Panc1 (cell line): ENCODE results near the gene LRP3. TPM values are rescaled to one million over a fixed set of nuclear protein-coding genes. Genes with fewer than 3 reads are reported as not detected.

Experiments used
- ATAC-seq: fragments of 200-7000 bp; cut with Tn5 transposase; 2 replicates; pipeline ENCODE4 v1.9.1; 2020; ENCODE audit warnings: mild to moderate bottlenecking, moderate library complexity
- BruUV-seq: library from RNA; stranded (reverse); fragments of 400-500 nt; replicated peaks from 2 replicates; lab custom pipeline; 2021; lab: Mats Ljungman, UMichigan
- CTCF ChIA-PET: fragments of 300-600 bp; sonication (Branson Sonifier 250); formaldehyde crosslinking; loops from one replicate; lab custom pipeline; 2022; ENCODE audit warnings: antibody characterized with exemption; lab: Charles Lee
- POLR2A ChIA-PET: fragments of 300-600 bp; sonication (Branson Sonifier 250); formaldehyde crosslinking; loops from one replicate; lab custom pipeline; 2022; ENCODE audit warnings: antibody characterized with exemption; lab: Charles Lee
- DNase-seq: peaks from one replicate; pipeline ENCODE4 v3.0.0-alpha.2; 2010; ENCODE audit warnings: low read depth, low spot score
- H3K27ac ChIP-seq: 2 replicates; pipeline ENCODE4 v1.5.1; 2011; ENCODE audit warnings: mild to moderate bottlenecking, low read length, inconsistent platforms
- H3K27me3 ChIP-seq: fragments of 200-500 bp; sonication (Bioruptor generic); 2 replicates; pipeline ENCODE4 v1.6.0; 2014; ENCODE audit warnings: low read length, inconsistent platforms; ENCODE audit not compliant: control insufficient read depth, insufficient read depth
- H3K36me3 ChIP-seq: fragments of 200-500 bp; sonication (Bioruptor generic); 2 replicates; pipeline ENCODE4 v1.5.1; 2014; ENCODE audit warnings: inconsistent platforms, mild to moderate bottlenecking, low read length, moderate library complexity; ENCODE audit not compliant: control insufficient read depth, insufficient read depth
- H3K4me1 ChIP-seq: 2 replicates; pipeline ENCODE4 v1.5.1; 2011; ENCODE audit warnings: inconsistent platforms, mild to moderate bottlenecking, low read length, moderate library complexity; ENCODE audit not compliant: control insufficient read depth, insufficient read depth
- H3K4me3 ChIP-seq, 2 experiments: 2 replicates each; pipeline ENCODE4 v1.5.1; 2011 to 2012; ENCODE audit warnings: low read depth in 2 of 2, low read length in 2 of 2, mild to moderate bottlenecking in 2 of 2, inconsistent platforms in 1 of 2, moderate library complexity in 1 of 2
- H3K9me3 ChIP-seq: fragments of 200-500 bp; sonication (Bioruptor generic); 2 replicates; pipeline ENCODE4 v1.5.1; 2014; ENCODE audit warnings: low read depth, mild to moderate bottlenecking, inconsistent platforms, low read length, moderate library complexity; ENCODE audit not compliant: control insufficient read depth, insufficient read depth
- POLR2AphosphoS5 ChIP-seq: IDR thresholded peaks from 2 replicates; pipeline ENCODE4 v1.6.1; 2012; ENCODE audit warnings: mild to moderate bottlenecking, low read depth, low read length, moderate library complexity
- SIN3A ChIP-seq: IDR thresholded peaks from 2 replicates; pipeline ENCODE4 v1.6.1; 2012; ENCODE audit warnings: low read depth, mild to moderate bottlenecking, low read length, moderate library complexity, borderline replicate concordance; ENCODE audit not compliant: insufficient read depth
- TCF7L2 ChIP-seq: IDR thresholded peaks from 2 replicates; pipeline ENCODE4 v1.6.1; 2011; ENCODE audit warnings: mild to moderate bottlenecking, low read depth, low read length, inconsistent platforms
- in situ Hi-C: cut with HindIII; loops from 2 replicates; pipeline ENCODE4 v1.10.0; 2016; ENCODE audit warnings: low sequenced_read_pairs, low pct_unique_long_range_greater_than_20kb
- intact Hi-C: fragments of 100-400 bp; cut with micrococcal nuclease; formaldehyde crosslinking; loops from one replicate; pipeline ENCODE4 v1.10.0; 2022; ENCODE audit not compliant: unreplicated experiment
- total RNA-seq: library from RNA; stranded (reverse); gene quantifications from one replicate; pipeline ENCODE4 v1.2.1, GENCODE V29; 2021; ENCODE audit not compliant: unreplicated experiment
- TF ChIP-seq, protein P1 (sequence below): fragments of 450-650 bp; IDR thresholded peaks from 2 replicates; pipeline ENCODE4 v1.5.1; 2017; ENCODE audit warnings: mild to moderate bottlenecking
- TF ChIP-seq, protein P2 (sequence below), 2 experiments: IDR thresholded peaks; 2 replicates each; pipeline ENCODE4 v1.6.1; 2011 to 2012; ENCODE audit warnings: low read depth in 2 of 2, control low read depth in 1 of 2, low read length in 1 of 2, mild to moderate bottlenecking in 1 of 2, moderate library complexity in 1 of 2; ENCODE audit not compliant: insufficient read depth in 1 of 2

Gene LRP3
- total RNA-seq, 1 experiment from 2014 or later: 28.6 TPM

DNA sequence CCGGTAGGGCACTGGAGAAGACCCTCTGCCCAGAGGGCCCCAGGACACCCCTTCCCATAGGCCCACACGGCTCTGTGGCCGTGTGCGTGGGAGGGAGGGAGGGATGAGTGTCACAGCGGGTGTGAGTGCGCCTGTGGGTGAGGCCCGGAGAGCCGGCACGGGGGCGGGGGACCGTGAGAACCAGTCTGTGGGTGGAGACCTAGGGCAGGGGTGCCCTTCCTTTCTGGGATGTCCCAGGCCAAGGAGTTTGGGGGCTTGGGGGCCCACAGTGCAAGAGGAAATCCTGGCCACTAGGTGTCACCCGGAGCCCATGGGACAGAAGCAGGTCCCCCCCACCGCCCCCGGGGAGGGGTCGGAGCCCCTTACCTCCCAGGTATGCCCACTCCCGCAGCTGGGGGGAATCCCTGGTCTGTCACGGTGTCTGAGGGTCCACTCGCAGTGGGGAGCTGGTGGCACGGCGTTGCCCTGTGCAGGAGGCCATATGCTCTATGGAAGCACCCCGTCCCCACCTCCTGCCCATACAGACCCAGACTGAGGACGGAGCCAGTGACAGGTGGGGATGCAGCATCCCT is 47.5 kb downstream of the LRP3 start:
- Histone ChIP-seq H3K27me3 (no peaks in the 10 kb centered on the region), H3K36me3 (no peaks in the 10 kb centered on the region), H3K9me3 (no peaks in the 10 kb centered on the region), H3K4me3 (no peak overlapping the region), H3K4me1 (no peaks in the 10 kb centered on the region; the same call in 1 of the 2 replicates), H3K27ac (no peak overlapping the region)
- no TSS peak for BruUV-seq
- in situ Hi-C loops (no loop called here), intact Hi-C loops (loop anchor here (2.0 kb wide), 1 partner anchor 165 kb away; no protein-coding TSS in a partner anchor)
- TF ChIP-seq, protein P1, sequence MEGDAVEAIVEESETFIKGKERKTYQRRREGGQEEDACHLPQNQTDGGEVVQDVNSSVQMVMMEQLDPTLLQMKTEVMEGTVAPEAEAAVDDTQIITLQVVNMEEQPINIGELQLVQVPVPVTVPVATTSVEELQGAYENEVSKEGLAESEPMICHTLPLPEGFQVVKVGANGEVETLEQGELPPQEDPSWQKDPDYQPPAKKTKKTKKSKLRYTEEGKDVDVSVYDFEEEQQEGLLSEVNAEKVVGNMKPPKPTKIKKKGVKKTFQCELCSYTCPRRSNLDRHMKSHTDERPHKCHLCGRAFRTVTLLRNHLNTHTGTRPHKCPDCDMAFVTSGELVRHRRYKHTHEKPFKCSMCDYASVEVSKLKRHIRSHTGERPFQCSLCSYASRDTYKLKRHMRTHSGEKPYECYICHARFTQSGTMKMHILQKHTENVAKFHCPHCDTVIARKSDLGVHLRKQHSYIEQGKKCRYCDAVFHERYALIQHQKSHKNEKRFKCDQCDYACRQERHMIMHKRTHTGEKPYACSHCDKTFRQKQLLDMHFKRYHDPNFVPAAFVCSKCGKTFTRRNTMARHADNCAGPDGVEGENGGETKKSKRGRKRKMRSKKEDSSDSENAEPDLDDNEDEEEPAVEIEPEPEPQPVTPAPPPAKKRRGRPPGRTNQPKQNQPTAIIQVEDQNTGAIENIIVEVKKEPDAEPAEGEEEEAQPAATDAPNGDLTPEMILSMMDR: peak; percentile 97
- no peak for TF ChIP-seq TCF7L2
- TF ChIP-seq, protein P2, sequence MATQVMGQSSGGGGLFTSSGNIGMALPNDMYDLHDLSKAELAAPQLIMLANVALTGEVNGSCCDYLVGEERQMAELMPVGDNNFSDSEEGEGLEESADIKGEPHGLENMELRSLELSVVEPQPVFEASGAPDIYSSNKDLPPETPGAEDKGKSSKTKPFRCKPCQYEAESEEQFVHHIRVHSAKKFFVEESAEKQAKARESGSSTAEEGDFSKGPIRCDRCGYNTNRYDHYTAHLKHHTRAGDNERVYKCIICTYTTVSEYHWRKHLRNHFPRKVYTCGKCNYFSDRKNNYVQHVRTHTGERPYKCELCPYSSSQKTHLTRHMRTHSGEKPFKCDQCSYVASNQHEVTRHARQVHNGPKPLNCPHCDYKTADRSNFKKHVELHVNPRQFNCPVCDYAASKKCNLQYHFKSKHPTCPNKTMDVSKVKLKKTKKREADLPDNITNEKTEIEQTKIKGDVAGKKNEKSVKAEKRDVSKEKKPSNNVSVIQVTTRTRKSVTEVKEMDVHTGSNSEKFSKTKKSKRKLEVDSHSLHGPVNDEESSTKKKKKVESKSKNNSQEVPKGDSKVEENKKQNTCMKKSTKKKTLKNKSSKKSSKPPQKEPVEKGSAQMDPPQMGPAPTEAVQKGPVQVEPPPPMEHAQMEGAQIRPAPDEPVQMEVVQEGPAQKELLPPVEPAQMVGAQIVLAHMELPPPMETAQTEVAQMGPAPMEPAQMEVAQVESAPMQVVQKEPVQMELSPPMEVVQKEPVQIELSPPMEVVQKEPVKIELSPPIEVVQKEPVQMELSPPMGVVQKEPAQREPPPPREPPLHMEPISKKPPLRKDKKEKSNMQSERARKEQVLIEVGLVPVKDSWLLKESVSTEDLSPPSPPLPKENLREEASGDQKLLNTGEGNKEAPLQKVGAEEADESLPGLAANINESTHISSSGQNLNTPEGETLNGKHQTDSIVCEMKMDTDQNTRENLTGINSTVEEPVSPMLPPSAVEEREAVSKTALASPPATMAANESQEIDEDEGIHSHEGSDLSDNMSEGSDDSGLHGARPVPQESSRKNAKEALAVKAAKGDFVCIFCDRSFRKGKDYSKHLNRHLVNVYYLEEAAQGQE (IDR thresholded peaks at IDR 0.05; ENCODE audit: insufficient read depth in 1 of 2, low read depth in 2 of 2, low read length in 1 of 2): no peak
- peak; percentile 56 for ATAC-seq
- POLR2A ChIA-PET: interaction anchor here (0.6 kb wide), 1 partner anchor 83 kb away, joined by 5 read pairs; no protein-coding TSS in a partner anchor
- CTCF ChIA-PET: interaction anchor here (0.6 to 1.8 kb wide), 11 partner anchors 128 to 895 kb away, joined by 3 to 17 read pairs (median 4); no protein-coding TSS in a partner anchor
- no peak for DNase-seq

DNA sequence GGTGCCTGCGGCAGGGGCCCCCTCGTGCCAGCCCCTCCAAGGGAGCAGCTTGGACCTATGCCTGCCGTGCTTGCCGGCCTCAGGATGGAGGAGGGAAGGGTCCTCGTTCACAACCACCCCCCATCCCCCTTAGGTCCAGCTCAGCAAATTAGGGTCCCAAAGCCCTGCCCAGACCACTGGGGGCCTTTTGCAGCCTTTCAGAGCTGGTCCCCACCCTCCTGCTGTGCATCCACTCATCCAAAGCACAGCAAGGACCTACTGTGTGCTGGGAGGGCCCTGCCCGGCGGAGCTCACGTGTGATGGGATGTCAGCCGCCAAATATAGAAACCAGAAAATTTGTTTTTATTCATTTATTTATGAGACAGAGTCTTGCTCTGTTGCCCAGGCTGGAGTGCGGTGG is 48.0 kb downstream of the LRP3 start:
- POLR2A ChIA-PET: no interaction called here
- in situ Hi-C loops: no loop called here

More for the DNA sequence above, 48.0 kb downstream of the LRP3 start:
- Histone ChIP-seq H3K27ac (no peak overlapping the region), H3K9me3 (no peaks in the 10 kb centered on the region), H3K4me3 (no peak overlapping the region), H3K4me1 (no peaks in the 10 kb centered on the region; the same call in 1 of the 2 replicates), H3K36me3 (no peaks in the 10 kb centered on the region), H3K27me3 (no peaks in the 10 kb centered on the region)
- intact Hi-C loops: no loop called here
- no TSS peak for BruUV-seq
- ATAC-seq (no peak), DNase-seq (no peak)
- no peak for TF ChIP-seq SIN3A
- TF ChIP-seq, protein P1: no peak
- no peak for TF ChIP-seq TCF7L2
- TF ChIP-seq, protein P2 (IDR thresholded peaks at IDR 0.05; ENCODE audit: insufficient read depth in 1 of 2, low read depth in 2 of 2, low read length in 1 of 2): no peak
- TF ChIP-seq POLR2AphosphoS5: no peak
- CTCF ChIA-PET: interaction anchor here (0.6 to 1.8 kb wide), 8 partner anchors 127 to 900 kb away, joined by 3 to 16 read pairs (median 4); no protein-coding TSS in a partner anchor
